Activated T-cell treated with anti-CD3 and anti-CD28 coated beads, Interleukin-2, amount 50 U/mL, for 48 hours (primary cell): ENCODE data around the gene COLEC12.
"Not testable (repeated sequence)": the region's sequence is repeated elsewhere in the genome, so short reads cannot be mapped to it uniquely, and the experiment has no call there.

Experiments used
- DNase-seq, 2 experiments: peaks; one replicate each; pipeline ENCODE4 v3.0.0-alpha.2; 2020

Gene COLEC12

GRCh38 chr18:407191-407590 is 93.3 kb downstream of the COLEC12 start:
- no peak for DNase-seq

GRCh38 chr18:406677-407076 is 93.8 kb downstream of the COLEC12 start:
- no peak for DNase-seq

- not testable (repeated sequence) for DNase-seq
These were observed 95.5 kb downstream of the COLEC12 start for GRCh38 chr18:405006-405405.

GRCh38 chr18:404061-404636 is 96.4 kb downstream of the COLEC12 start:
- no peak for DNase-seq

- DNase-seq: no peak
These were observed 98.4 kb downstream of the COLEC12 start for GRCh38 chr18:402129-402528.

GRCh38 chr18:400456-400855 is 100.0 kb downstream of the COLEC12 start:
- DNase-seq: no peak

GRCh38 chr18:399631-400135 is 100.8 kb downstream of the COLEC12 start:
- no peak for DNase-seq

GRCh38 chr18:398935-399630 is 101.4 kb downstream of the COLEC12 start:
- no peak for DNase-seq

GRCh38 chr18:396556-396955 is 103.9 kb downstream of the COLEC12 start:
- DNase-seq: no peak

GRCh38 chr18:396251-396555 is 104.3 kb downstream of the COLEC12 start:
- DNase-seq: no peak

- DNase-seq: no peak
These were observed 104.8 kb downstream of the COLEC12 start for GRCh38 chr18:395456-396250.

- no peak for DNase-seq
These were observed 105.5 kb downstream of the COLEC12 start for GRCh38 chr18:394987-395362.

- DNase-seq: no peak
These were observed 106.1 kb downstream of the COLEC12 start for GRCh38 chr18:394262-394986.

- DNase-seq: no peak
These were observed 106.9 kb downstream of the COLEC12 start for GRCh38 chr18:393574-393957.

- no peak for DNase-seq
These were observed 107.5 kb downstream of the COLEC12 start for GRCh38 chr18:392928-393573.

- no peak for DNase-seq
These were observed 109.6 kb downstream of the COLEC12 start for GRCh38 chr18:390741-391478.

GRCh38 chr18:389658-390357 is 110.7 kb downstream of the COLEC12 start:
- DNase-seq: no peak

- DNase-seq: no peak
These were observed 112.3 kb downstream of the COLEC12 start for GRCh38 chr18:388200-388599.

- DNase-seq: no peak
These were observed 113.5 kb downstream of the COLEC12 start for GRCh38 chr18:386994-387393.

GRCh38 chr18:384897-385296 is 115.6 kb downstream of the COLEC12 start:
- no peak for DNase-seq

- no peak for DNase-seq
These were observed 117.4 kb downstream of the COLEC12 start for GRCh38 chr18:383135-383534.
